HG02943 (cell line): ENCODE results near the gene ROBO4.

ENCODE experiments used
- ATAC-seq: cut with Tn5 transposase; IDR thresholded peaks from one replicate; pipeline ENCODE4 v1.9.1; 2021; ENCODE audit warnings: mild to moderate bottlenecking, low read depth, moderate library complexity; ENCODE audit not compliant: unreplicated experiment

The ROBO4 gene

GRCh38 chr11:124920356-124920755, 22.7 kb upstream of the ROBO4 start:
- ATAC-seq, result no peak

DNA sequence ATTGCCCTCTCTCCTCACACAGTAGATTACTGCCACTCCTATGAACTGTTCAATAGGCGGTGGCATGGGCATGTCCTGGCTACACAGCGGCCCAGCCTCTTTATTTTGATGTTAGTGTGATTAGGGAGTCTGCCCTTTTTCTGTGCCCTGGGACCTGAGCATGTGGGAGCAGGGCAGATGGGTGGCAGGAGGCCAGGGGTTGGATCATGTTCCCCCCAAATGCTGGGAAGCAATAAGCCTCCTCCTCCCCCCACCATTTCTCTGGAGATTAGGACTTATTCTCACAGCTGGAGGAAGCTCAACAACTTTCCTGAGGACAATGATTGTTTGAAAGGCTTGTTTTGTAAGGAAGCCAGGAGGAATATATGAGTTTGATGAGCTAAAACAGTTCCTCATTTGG, 22.2 kb upstream of the ROBO4 start:
- no peak for ATAC-seq

- no peak for ATAC-seq
Measured at GRCh38 chr11:124918950-124919349, 21.3 kb upstream of the ROBO4 start, which contains the start of gene HEPN1. Gene HEPN1, plus strand, starts transcription at chr11:124919250.

GRCh38 chr11:124917115-124917637, 19.5 kb upstream of the ROBO4 start:
- ATAC-seq, result no peak

DNA sequence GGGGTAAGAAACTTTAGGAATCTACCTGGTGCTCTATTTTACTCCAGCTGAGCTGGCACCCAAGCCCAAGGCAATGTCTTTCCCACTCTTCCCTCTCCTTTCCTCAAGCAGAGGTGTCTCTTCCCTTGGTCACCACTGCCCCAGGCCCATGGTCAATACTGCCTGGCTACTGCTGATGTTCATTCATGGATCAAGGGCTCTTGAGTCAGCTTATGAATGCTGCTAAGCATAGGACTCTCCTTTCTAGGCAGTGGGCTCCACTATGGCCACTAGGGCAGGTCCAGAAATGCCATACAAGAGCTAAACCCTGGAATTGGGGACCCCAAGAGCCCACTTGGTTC, 18.7 kb upstream of the ROBO4 start:
- ATAC-seq, result no peak

GRCh38 chr11:124915541-124916369, 18.1 kb upstream of the ROBO4 start:
- ATAC-seq, result no peak

GRCh38 chr11:124902616-124903015, 5.0 kb upstream of the ROBO4 start:
- ATAC-seq, result no peak

GRCh38 chr11:124900464-124900863, 2.8 kb upstream of the ROBO4 start:
- ATAC-seq, result no peak

GRCh38 chr11:124899383-124900145, 1.9 kb upstream of the ROBO4 start:
- ATAC-seq, result no peak

DNA sequence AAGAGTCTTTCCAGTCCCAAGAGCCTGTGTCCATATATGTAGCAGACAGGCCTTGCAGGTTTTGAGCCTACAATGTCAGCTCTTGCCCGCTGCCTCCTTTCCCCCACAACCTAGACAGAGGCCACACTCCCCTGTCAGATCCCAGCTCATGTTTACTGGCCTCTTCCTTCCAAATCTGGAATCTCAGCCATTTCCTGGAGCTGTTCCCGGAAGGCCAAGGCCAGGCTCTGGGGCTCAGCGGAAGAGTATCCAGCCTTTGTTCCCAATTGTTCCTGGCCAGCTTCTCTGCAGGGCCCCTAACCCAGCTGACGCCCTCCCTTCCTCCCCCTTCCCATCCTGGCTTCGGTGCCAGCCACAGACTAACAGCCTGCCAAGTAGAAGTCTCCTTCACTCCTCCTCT, 1.0 kb upstream of the ROBO4 start:
- ATAC-seq, result no peak

- no peak for ATAC-seq
Measured at GRCh38 chr11:124898263-124898680, 607 bp upstream of the ROBO4 start.

GRCh38 chr11:124896821-124897391, 759 bp downstream of the ROBO4 start:
- ATAC-seq, result no peak

GRCh38 chr11:124896071-124896750, 1.5 kb downstream of the ROBO4 start:
- no peak for ATAC-seq

DNA sequence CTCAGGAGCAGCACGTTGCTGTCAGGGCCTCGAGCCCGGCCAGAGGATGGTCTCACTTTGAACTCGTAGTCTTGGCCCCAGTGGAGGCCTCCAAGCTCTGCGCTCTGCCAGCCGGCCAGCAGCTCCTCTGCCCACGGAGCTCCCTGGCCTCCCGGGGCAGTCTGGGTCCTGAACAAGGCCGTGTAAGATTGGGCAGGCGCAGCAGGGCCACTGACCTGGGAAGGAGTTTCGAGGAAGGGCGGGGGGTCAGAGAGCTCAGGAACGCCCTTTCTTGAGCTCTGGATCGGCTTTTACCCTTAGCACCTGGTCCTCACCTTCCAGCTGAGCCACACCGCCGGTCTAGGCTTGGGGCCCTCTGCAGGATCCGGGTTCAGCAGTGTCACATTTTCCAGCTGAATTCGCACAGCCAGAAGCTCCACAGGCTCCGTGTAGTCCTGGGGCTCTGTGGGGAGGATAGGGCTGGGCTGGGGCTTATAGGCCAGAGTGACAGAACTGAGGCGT, 2.1 kb downstream of the ROBO4 start:
- ATAC-seq, result no peak

- no peak for ATAC-seq
Measured at GRCh38 chr11:124894606-124895430, 2.8 kb downstream of the ROBO4 start.

- no peak for ATAC-seq
Measured at GRCh38 chr11:124893781-124894401, 3.8 kb downstream of the ROBO4 start.

GRCh38 chr11:124892750-124893454, 4.8 kb downstream of the ROBO4 start:
- ATAC-seq, result no peak

DNA sequence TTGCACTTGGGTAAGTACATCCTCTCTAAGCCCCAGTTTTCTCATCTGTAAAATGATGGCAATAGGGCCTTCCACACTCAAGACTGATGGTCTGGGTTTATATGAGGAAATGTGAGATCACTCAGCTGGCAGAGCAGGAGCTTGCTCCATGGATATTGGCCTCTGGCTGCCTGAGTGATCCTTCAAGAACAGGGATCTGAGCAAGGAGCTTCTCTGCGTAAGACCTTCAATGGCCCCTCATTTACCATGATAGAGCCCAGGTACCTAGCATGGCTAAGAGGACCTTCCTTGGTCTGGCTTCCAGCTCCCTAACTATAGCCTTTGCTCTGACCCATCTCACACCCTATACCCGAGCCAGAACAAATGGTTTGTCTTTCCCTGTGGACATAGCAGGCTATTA, 5.5 kb downstream of the ROBO4 start:
- ATAC-seq, result no peak
